Suprapubic skin (tissue), 3 donors: ENCODE data around the gene PXDC1.
A peak's percentile ranks its signal among the peaks of the same experiment; 100 is the strongest.

ENCODE experiments used
- CTCF ChIP-seq, 2 donors: fragments of 200-600 bp in 1 of 2; fragments of 450-650 bp in 1 of 2; sonication (generic) in 1 of 2; IDR thresholded peaks; one replicate each; pipeline ENCODE4 v1.5.1; 2016 to 2019; ENCODE audit warnings: antibody characterized with exemption in 2 of 2, mild to moderate bottlenecking in 1 of 2, moderate library complexity in 1 of 2
- POLR2AphosphoS5 ChIP-seq, 3 donors: sonication (generic); formaldehyde crosslinking; IDR thresholded peaks; one replicate each; pipeline ENCODE4 v1.6.1; 2017; ENCODE audit warnings: antibody characterized with exemption in 3 of 3

GRCh38 chr6:3750317-3751076, 1.0 kb downstream of the PXDC1 start:
- TF ChIP-seq CTCF (IDR thresholded peaks at IDR 0.05) (no peak), POLR2AphosphoS5 (IDR thresholded peaks at IDR 0.05) (peak in 2 of 3 donors; percentile 25 to 54)
